ENCODE results near the gene LMNTD2. TPM values are rescaled to one million over a fixed set of nuclear protein-coding genes. Genes with fewer than 3 reads are reported as not detected.

The LMNTD2 gene, protein sequence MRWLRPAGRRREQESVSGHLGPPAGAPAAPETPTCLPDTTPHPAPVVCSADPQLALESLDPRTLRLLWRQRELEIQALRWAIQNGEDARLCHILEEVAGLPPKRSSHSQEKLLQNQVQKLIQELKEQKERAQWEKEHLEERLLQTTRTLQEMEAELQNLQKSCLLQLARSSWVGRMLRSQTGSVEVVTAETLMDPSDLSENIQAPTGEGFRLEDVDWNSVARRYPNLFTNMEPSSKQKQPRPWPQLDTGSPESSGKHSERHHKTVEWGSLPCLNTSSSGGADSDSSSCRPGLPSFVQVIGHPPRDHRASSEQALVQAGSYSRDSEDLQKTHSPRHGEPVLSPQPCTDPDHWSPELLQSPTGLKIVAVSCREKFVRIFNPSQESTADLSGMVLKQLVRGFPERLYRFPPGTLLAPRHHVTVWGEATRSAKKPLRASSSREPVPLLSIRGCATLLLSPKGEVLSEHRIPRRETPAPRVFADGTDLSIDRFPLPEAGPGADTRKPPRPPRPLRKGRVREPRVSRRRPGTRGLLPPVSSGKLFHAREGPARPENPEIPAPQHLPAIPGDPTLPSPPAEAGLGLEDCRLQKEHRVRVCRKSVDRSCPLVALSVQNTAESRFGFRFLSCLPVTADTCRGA
- total RNA-seq = under 1 TPM; 0.34 to 0.81 TPM

DNA sequence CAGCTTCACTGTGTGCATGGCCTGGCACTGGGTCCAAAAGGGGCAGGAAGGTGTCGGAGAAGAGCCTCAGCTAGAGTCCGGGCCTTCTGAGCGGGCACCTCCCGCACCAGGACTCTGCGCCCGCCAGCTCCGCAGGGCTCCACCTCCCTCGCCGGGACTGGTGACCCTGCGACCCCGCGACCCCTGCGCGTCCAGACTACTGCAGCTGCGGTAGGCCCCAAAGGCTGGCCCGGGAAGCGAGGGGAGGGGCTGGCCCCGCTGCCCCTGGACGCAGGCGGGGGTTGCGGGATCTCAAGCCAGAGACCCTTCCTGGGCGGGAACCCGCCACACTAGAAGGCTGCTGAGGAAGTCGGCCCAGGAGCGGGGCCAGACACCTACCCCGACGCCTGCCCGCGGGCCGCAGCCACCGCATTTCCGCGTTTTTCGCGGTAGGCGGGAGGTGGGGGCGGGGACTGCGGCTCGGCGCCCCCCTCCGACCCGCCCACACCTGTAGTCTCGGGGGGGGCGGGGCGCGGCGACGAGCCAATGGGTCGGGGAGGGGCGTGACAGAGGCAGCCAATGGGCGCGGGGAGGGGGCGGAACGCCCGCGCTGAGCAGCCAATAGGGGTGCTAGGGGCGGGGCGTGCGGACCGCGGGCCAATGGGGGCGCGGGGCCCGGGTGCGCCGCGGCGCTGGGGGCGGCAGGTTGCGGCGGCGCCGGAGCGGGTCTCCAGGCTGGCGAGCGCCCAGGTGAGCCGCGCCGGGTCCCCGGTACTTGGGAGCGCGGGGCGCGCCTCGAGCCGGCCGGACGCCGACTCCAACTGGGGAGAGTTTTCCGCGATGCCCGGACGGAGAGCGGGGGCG is at the start of gene LMNTD2, which contains the start of gene RASSF7:
Gene LMNTD2 (minus strand): TSS at position 434 of the 843 bp plus-strand sequence. CDS start 22 bp downstream, at position 412.
Gene RASSF7 (plus strand): TSS at position 666 of the 843 bp plus-strand sequence. CDS start 799 bp downstream, outside the sequence.
- Mint-ChIP-seq H3K9me3 (ENCODE audit: insufficient read depth) (no peaks in the 10 kb centered on the region), H3K27me3 (ENCODE audit: low read depth) (peaks cover 14% of the 10 kb centered on the region), H3K36me3 (ENCODE audit: low read depth) (peaks cover 8% of the 10 kb centered on the region), H3K27ac (peak within 1 kb of the TSS; percentile 81), H3K4me1 (ENCODE audit: low read depth) (peaks cover 17% of the 10 kb centered on the region), H3K4me3 (peak within 1 kb of the TSS; percentile 95)
- POLR2A ChIA-PET = interaction anchor here (0.9 to 1.0 kb wide), 2 partner anchors 16 to 136 kb away, joined by 3 read pairs; partner anchors contain the start of gene PHRF1
- peak; percentile 95 for DNase-seq
- ATAC-seq = peak; percentile 91
- CTCF ChIA-PET = interaction anchor here (2.1 kb wide), 1 partner anchor 166 kb away, joined by 7 read pairs; no protein-coding TSS in a partner anchor

- Mint-ChIP-seq H3K27ac (no peak overlapping the region), H3K27me3 (ENCODE audit: low read depth) (no peaks in the 10 kb centered on the region), H3K9me3 (ENCODE audit: insufficient read depth) (no peaks in the 10 kb centered on the region), H3K4me1 (ENCODE audit: low read depth) (peaks cover 16% of the 10 kb centered on the region), H3K36me3 (ENCODE audit: low read depth) (peaks cover 51% of the 10 kb centered on the region), H3K4me3 (no peak overlapping the region)
- POLR2A ChIA-PET = no interaction called here
- ATAC-seq (no peak), DNase-seq (no peak)
- CTCF ChIA-PET = no interaction called here
These were observed 48.8 kb upstream of the LMNTD2 start for GRCh38 chr11:609341-609811.

DNA sequence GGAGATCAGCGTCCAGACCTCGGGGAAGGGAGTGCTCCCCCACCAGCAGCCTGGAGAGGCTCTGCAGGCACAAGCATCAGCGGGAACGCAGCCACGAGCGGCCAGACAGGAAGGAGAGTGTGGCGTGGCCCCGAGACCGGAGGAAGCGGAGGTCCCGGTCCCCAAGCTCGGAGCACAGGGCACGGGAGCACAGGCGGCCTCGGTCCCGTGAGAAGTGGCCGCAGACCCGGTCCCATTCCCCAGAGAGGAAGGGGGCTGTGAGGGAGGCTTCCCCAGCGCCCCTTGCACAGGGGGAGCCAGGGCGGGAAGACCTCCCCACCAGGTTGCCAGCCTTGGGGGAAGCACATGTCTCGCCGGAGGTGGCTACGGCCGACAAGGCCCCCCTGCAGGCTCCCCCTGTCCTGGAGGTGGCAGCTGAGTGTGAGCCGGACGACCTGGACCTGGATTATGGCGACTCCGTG is 48.3 kb upstream of the LMNTD2 start:
- H3K9me3 Mint-ChIP-seq (ENCODE audit: insufficient read depth) = no peaks in the 10 kb centered on the region
- ATAC-seq (no peak), DNase-seq (no peak)
- peaks cover 50% of the 10 kb centered on the region for H3K36me3 Mint-ChIP-seq (ENCODE audit: low read depth)
- POLR2A ChIA-PET = interaction anchor here (0.7 kb wide), 1 partner anchor 21 kb away, joined by 3 read pairs; no protein-coding TSS in a partner anchor
- H3K27ac Mint-ChIP-seq = no peak overlapping the region
- peaks cover 10% of the 10 kb centered on the region for H3K4me1 Mint-ChIP-seq (ENCODE audit: low read depth)
- no peak overlapping the region for H3K4me3 Mint-ChIP-seq
- no peaks in the 10 kb centered on the region for H3K27me3 Mint-ChIP-seq (ENCODE audit: low read depth)
- CTCF ChIA-PET = interaction anchor here (1.2 kb wide), 1 partner anchor 54 kb away, joined by 3 read pairs; no protein-coding TSS in a partner anchor

- peaks cover 6% of the 10 kb centered on the region for H3K4me1 Mint-ChIP-seq (ENCODE audit: low read depth)
These were observed 47.6 kb upstream of the LMNTD2 start for GRCh38 chr11:607971-608659.

GRCh38 chr11:607020-607780 is 46.7 kb upstream of the LMNTD2 start:
- CTCF ChIA-PET = no interaction called here
- Mint-ChIP-seq H3K4me3 (no peak overlapping the region), H3K36me3 (ENCODE audit: low read depth) (peaks cover 44% of the 10 kb centered on the region), H3K4me1 (ENCODE audit: low read depth) (peaks cover 2% of the 10 kb centered on the region), H3K27ac (peak overlapping the region; percentile 72), H3K27me3 (ENCODE audit: low read depth) (no peaks in the 10 kb centered on the region), H3K9me3 (ENCODE audit: insufficient read depth) (no peaks in the 10 kb centered on the region)
- DNase-seq = no peak
- POLR2A ChIA-PET = no interaction called here
- no peak for ATAC-seq

More at GRCh38 chr11:607971-608659, 47.6 kb upstream of the LMNTD2 start:
- ChIA-PET CTCF (interaction anchor here (1.2 kb wide), 1 partner anchor 54 kb away, joined by 3 read pairs; no protein-coding TSS in a partner anchor), POLR2A (interaction anchor here (0.7 kb wide), 1 partner anchor 20 kb away, joined by 3 read pairs; no protein-coding TSS in a partner anchor)
- Mint-ChIP-seq H3K36me3 (ENCODE audit: low read depth) (peaks cover 46% of the 10 kb centered on the region), H3K27me3 (ENCODE audit: low read depth) (no peaks in the 10 kb centered on the region), H3K9me3 (ENCODE audit: insufficient read depth) (no peaks in the 10 kb centered on the region), H3K4me3 (no peak overlapping the region), H3K27ac (no peak overlapping the region)
- DNase-seq (no peak), ATAC-seq (no peak)

GRCh38 chr11:606245-606644 is 45.7 kb upstream of the LMNTD2 start:
- Mint-ChIP-seq H3K9me3 (ENCODE audit: insufficient read depth) (no peaks in the 10 kb centered on the region), H3K27me3 (ENCODE audit: low read depth) (no peaks in the 10 kb centered on the region), H3K4me1 (ENCODE audit: low read depth) (no peaks in the 10 kb centered on the region), H3K4me3 (no peak overlapping the region), H3K27ac (no peak overlapping the region), H3K36me3 (ENCODE audit: low read depth) (peaks cover 46% of the 10 kb centered on the region)
- DNase-seq (no peak), ATAC-seq (no peak)
- ChIA-PET POLR2A (no interaction called here), CTCF (no interaction called here)

DNA sequence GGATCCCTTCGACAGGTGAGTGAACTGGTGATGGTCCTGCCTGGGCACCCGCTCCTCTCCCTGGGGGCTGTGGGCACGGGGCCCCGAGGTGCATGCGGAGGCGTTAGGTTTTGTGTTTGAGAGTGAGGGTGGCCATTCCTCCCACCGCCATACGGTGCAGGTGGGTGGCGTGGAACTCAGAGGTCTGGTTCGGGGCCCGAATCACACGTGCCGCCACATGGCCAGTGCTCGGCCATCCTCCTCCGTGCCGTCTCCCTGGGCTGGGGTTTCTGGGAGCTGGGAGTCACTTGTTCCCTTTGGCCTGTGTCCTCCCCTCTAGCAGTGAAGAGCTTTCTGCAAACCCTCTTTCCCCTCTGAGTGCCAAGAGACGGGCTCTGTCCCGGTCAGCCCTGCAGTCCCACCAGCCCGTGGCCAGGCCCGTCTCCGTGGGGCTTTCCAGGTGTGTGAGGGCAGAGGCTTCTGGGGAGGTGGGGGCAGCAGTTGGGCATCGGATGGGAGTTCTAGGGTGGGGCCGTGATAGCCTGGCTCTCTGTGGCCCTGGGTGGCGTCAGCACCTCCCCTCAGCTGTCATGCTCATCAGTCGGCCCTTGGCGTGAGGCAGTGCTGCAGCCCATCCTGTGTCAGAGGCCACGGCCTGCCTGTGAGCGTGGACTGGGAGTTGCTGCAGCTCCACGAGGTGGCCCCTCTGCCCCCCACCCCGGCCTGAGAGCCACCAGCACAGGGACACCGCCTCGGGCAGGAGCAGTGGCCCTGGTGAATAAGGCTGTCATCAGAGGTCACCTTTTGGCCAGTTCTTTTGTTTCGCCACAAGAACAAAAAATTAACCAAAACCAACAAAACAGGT is 45.0 kb upstream of the LMNTD2 start:
- Mint-ChIP-seq H3K4me1 (ENCODE audit: low read depth) (no peaks in the 10 kb centered on the region), H3K9me3 (ENCODE audit: insufficient read depth) (no peaks in the 10 kb centered on the region), H3K27ac (no peak overlapping the region), H3K4me3 (no peak overlapping the region), H3K27me3 (ENCODE audit: low read depth) (no peaks in the 10 kb centered on the region), H3K36me3 (ENCODE audit: low read depth) (peaks cover 41% of the 10 kb centered on the region)
- ChIA-PET POLR2A (no interaction called here), CTCF (interaction anchor here (1.2 kb wide), 1 partner anchor 18 kb away, joined by 3 read pairs; no protein-coding TSS in a partner anchor)
- ATAC-seq (no peak), DNase-seq (no peak)

GRCh38 chr11:603154-603553 is 42.6 kb upstream of the LMNTD2 start:
- ATAC-seq = no peak
- Mint-ChIP-seq H3K36me3 (ENCODE audit: low read depth) (peaks cover 48% of the 10 kb centered on the region), H3K4me3 (no peak overlapping the region), H3K27ac (no peak overlapping the region), H3K4me1 (ENCODE audit: low read depth) (no peaks in the 10 kb centered on the region), H3K27me3 (ENCODE audit: low read depth) (no peaks in the 10 kb centered on the region), H3K9me3 (ENCODE audit: insufficient read depth) (no peaks in the 10 kb centered on the region)
- POLR2A ChIA-PET = no interaction called here
- CTCF ChIA-PET = no interaction called here
- DNase-seq = no peak

GRCh38 chr11:601573-602245 is 41.2 kb upstream of the LMNTD2 start:
- peaks cover 6% of the 10 kb centered on the region for H3K4me1 Mint-ChIP-seq (ENCODE audit: low read depth)
- no peaks in the 10 kb centered on the region for H3K9me3 Mint-ChIP-seq (ENCODE audit: insufficient read depth)
- POLR2A ChIA-PET = no interaction called here
- H3K4me3 Mint-ChIP-seq = no peak overlapping the region
- no peak for ATAC-seq
- DNase-seq = no peak
- no peak overlapping the region for H3K27ac Mint-ChIP-seq
- H3K36me3 Mint-ChIP-seq (ENCODE audit: low read depth) = peaks cover 46% of the 10 kb centered on the region
- CTCF ChIA-PET = interaction anchor here (0.8 kb wide), 1 partner anchor 47 kb away, joined by 4 read pairs; no protein-coding TSS in a partner anchor
- no peaks in the 10 kb centered on the region for H3K27me3 Mint-ChIP-seq (ENCODE audit: low read depth)
